ENCODE measurements around the gene C16orf46.

Gene C16orf46

DNA sequence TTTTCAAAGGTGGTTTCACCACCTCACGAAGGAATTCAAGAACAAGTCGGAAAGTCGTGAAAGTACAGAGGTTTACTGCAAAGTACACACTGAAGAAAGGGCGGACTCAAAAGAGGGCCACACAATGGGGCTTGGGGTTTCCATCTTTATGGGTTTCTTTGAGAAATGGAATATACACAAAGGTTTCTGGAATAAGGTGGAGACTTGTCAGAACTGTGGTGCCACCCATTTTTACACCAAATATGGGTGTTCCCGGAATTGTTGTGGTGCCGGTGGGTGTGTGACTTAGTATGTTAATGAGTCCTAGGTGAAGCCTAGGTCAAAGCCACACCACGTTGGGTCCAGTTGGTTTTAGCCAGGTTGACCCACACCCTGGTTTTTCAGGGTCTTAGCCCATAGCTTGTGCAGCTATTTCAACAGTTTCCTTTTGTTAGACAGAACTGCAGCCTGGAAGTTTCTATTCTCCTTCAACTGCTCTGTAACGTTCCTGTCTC lies 19.7 kb upstream of the C16orf46 start:
- H3K4me3 ChIP-seq (ENCODE audit: control insufficient read depth, low read depth, low read length) = no peak overlapping the region; the same call in 1 of the 2 replicates
- no peak for DNase-seq (ENCODE audit: low read depth)
- TF ChIP-seq, protein P1, sequence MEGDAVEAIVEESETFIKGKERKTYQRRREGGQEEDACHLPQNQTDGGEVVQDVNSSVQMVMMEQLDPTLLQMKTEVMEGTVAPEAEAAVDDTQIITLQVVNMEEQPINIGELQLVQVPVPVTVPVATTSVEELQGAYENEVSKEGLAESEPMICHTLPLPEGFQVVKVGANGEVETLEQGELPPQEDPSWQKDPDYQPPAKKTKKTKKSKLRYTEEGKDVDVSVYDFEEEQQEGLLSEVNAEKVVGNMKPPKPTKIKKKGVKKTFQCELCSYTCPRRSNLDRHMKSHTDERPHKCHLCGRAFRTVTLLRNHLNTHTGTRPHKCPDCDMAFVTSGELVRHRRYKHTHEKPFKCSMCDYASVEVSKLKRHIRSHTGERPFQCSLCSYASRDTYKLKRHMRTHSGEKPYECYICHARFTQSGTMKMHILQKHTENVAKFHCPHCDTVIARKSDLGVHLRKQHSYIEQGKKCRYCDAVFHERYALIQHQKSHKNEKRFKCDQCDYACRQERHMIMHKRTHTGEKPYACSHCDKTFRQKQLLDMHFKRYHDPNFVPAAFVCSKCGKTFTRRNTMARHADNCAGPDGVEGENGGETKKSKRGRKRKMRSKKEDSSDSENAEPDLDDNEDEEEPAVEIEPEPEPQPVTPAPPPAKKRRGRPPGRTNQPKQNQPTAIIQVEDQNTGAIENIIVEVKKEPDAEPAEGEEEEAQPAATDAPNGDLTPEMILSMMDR (IDR thresholded peaks at IDR 0.05; ENCODE audit: control insufficient read depth, insufficient read depth, low read depth, low read length, missing control alignments) = no peak

DNA sequence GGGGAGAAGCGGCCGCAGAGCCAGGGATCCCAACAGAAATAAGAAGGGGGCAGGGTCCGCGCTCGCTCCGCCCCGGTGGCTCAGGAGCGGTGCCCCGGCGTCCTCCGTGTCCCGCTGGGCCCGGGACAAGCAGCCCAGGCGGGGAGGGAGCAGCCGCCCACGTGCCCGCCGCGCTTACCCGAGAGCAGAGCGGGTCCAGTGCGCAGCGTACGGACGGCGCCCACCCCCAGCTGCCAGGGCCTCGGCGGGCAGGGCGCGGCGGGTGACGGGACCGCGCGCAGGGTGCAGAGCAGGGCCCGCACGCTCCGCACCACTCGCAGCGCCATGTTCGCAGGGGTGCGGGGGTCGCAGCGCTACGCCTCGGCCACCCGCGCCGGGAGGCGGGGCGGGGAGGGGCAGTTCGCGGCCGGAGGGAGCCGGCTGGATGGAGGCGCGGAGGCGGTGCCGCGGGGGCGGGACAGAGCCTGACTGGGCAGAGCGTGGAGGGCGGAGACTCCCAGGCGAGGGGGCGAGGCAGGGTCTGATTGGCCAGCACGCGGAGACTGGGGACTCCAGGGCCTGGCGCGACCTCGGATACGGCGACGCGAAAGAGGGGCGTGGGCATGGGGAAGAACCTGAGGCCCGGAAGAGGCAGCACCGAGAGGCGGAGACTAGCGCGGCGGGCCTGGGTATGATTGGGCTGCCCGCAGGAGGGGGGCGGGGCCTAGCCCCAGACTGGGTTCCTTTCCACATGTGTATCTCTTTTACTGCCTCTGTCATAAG lies 19.1 kb upstream of the C16orf46 start, which contains the start of gene GCSH:
GCSH (minus strand) TSS at position 443 of the 762 bp plus-strand sequence; CDS start at position 326, 117 bp downstream.
- H3K4me3 ChIP-seq (ENCODE audit: control insufficient read depth, low read depth, low read length) = peak within 1 kb of the TSS; percentile 75
- DNase-seq (ENCODE audit: low read depth) = peak; percentile 91
- TF ChIP-seq, protein P1 (IDR thresholded peaks at IDR 0.05; ENCODE audit: control insufficient read depth, insufficient read depth, low read depth, low read length, missing control alignments) = no peak

DNA sequence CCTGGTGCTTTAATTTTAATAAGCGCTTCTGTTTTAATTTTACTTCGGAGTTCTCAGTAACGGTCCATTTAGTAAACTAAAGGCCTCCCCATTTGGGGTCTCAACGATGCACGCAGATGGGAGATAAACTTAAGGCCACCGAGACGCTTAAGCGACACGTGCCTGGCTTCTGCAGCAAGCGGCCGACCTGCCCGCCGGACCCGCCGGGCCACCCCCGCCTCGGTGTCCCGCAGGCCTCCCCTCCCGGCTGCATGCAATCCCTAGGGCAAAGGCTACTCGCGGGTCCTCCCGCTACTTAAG lies 18.6 kb upstream of the C16orf46 start:
- no peak for DNase-seq (ENCODE audit: low read depth)
- H3K4me3 ChIP-seq (ENCODE audit: control insufficient read depth, low read depth, low read length) = peak overlapping the region; percentile 75
- TF ChIP-seq, protein P1 (IDR thresholded peaks at IDR 0.05; ENCODE audit: control insufficient read depth, insufficient read depth, low read depth, low read length, missing control alignments) = no peak

DNA sequence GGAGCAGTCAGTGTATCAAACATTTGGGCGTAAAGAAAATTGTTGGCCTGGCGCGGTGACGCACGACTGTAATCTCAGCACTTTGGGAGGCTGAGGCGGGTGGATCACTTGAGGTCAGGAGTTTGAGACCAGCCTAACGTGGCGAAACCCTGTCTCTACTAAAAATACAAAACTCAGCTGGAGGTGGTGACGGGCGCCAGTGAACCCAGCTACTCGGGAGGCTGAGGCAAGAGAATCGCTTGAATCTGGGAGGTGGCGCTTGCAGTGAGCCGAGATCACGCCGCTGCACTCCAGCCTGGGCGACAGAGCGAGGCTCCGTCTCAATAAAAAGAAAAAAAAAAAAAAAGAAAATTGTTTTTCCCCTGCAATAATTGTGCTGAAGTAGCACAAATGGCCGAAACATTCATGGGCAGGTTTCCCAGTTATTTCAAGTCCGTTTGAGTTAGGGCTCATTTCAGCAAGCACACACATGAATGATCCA lies 17.8 kb upstream of the C16orf46 start:
- TF ChIP-seq, protein P1 (IDR thresholded peaks at IDR 0.05; ENCODE audit: control insufficient read depth, insufficient read depth, low read depth, low read length, missing control alignments) = no peak
- no peak for DNase-seq (ENCODE audit: low read depth)
- no peak overlapping the region for H3K4me3 ChIP-seq (ENCODE audit: control insufficient read depth, low read depth, low read length)

DNA sequence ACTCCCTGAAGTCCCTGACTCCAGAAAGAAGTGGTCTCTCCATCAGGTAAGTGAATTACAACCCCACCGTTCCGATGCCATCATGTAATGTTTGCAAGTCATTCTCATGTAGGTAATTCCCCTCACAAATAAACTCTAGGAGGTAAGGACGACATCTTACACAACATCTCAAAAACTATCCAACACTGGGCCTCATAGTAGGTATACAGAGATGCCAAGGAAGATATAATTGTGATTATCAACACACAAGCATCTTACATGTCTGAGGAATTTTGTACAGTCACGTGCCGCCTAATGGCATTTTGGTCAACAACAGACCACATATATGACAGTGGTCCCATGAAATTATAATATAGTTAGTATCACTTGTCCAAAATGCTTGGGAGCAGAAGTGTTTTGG lies 11.8 kb upstream of the C16orf46 start:
- H3K4me3 ChIP-seq (ENCODE audit: control insufficient read depth, low read depth, low read length) = no peak overlapping the region
- DNase-seq (ENCODE audit: low read depth) = no peak
- TF ChIP-seq, protein P1 (IDR thresholded peaks at IDR 0.05; ENCODE audit: control insufficient read depth, insufficient read depth, low read depth, low read length, missing control alignments) = no peak

DNA sequence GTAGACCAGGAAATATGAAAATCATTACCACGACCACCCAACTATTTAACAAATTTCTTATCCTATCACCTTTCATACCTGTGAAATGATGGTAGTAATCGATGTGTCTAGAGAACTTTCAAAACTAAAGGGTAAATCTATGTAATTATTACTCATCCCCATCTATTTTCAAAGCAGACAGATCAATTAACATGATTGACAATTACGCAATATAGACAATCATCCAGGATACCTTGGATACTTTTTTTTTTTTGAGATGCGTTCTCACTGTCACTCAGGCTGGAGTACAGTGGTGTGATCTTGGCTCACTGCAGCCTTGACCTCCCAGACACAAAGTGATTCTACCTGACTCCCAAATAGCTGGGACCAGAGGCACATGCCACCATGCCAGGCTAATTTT lies 4.0 kb upstream of the C16orf46 start:
- TF ChIP-seq, protein P1 (IDR thresholded peaks at IDR 0.05; ENCODE audit: control insufficient read depth, insufficient read depth, low read depth, low read length, missing control alignments) = no peak
- H3K4me3 ChIP-seq (ENCODE audit: control insufficient read depth, low read depth, low read length) = no peak overlapping the region
- DNase-seq (ENCODE audit: low read depth) = no peak
